ENCODE results near the gene SLC25A12.

GRCh38 chr2:171864357-171864985 lies 29.6 kb downstream of the SLC25A12 start:
- TF ChIP-seq FOXM1 (IDR thresholded peaks at IDR 0.05; ENCODE audit: borderline replicate concordance) (no peak), TARDBP (IDR thresholded peaks at IDR 0.05) (no peak), HDGF (IDR thresholded peaks at IDR 0.05; ENCODE audit: borderline replicate concordance) (no peak), LEF1 (IDR thresholded peaks at IDR 0.05; ENCODE audit: borderline replicate concordance) (no peak), BHLHE40 (IDR thresholded peaks at IDR 0.05; ENCODE audit: borderline replicate concordance) (no peak), SP1 (IDR thresholded peaks at IDR 0.05) (no peak), SUZ12 (IDR thresholded peaks at IDR 0.05) (no peak), ELF4 (IDR thresholded peaks at IDR 0.05) (no peak), NFRKB (IDR thresholded peaks at IDR 0.05) (no peak), FOXA1 (IDR thresholded peaks at IDR 0.05) (no peak), PKNOX1 (IDR thresholded peaks at IDR 0.05) (no peak), ZNF384 (IDR thresholded peaks at IDR 0.05) (no peak), FOXK2 (IDR thresholded peaks at IDR 0.05) (no peak), L3MBTL2 (conservative IDR thresholded peaks at IDR 0.05) (no peak)

All from HEK293T (cell line).